B cell (primary cell): ENCODE data around the gene DDX10. TPM values are rescaled to one million over a fixed set of nuclear protein-coding genes. Genes with fewer than 3 reads are reported as not detected.

Experiments
- ATAC-seq: fragments of 200-7000 bp; cut with Tn5 transposase; one replicate; pipeline ENCODE4 v1.10.0; 2021; ENCODE audit warnings: low read depth, mild to moderate bottlenecking, moderate number of reproducible peaks, moderate library complexity
- CTCF ChIA-PET: fragments of 350-600 bp; sonication (Branson Sonifier 250); formaldehyde crosslinking; loops from one replicate; lab custom pipeline; 2021; ENCODE audit warnings: antibody characterized with exemption, inconsistent platforms; lab: Charles Lee
- POLR2A ChIA-PET: fragments of 350-600 bp; sonication (Branson Sonifier 250); formaldehyde crosslinking; loops from one replicate; lab custom pipeline; 2021; ENCODE audit warnings: antibody characterized with exemption; lab: Charles Lee
- DNase-seq: peaks from one replicate; pipeline ENCODE4 v3.0.0; 2013
- H2AFZ ChIP-seq: 2 replicates; pipeline ENCODE4 v1.6.1; 2012; ENCODE audit warnings: mild to moderate bottlenecking, low read depth, low read length; ENCODE audit not compliant: insufficient read depth, poor library complexity, severe bottlenecking
- H3K27ac ChIP-seq, 2 donors: 1 replicate in 1 of 2; 2 replicates in 1 of 2; pipeline ENCODE4 v1.5.1; 2012 to 2013; ENCODE audit warnings: low read length in 2 of 2, mild to moderate bottlenecking in 2 of 2, moderate library complexity in 1 of 2
- H3K27me3 ChIP-seq, 4 experiments: fragments of 200-600 bp in 1 of 4; sonication (generic) in 1 of 4; replicated peaks in 1 of 4; 1 replicate in 2 of 4; 2 replicates in 2 of 4; pipeline versions ENCODE4 v1.6.1 to v1.7.0; 2013 to 2016; ENCODE audit warnings: low read length in 3 of 4, mild to moderate bottlenecking in 2 of 4, mixed read lengths in 1 of 4, moderate library complexity in 1 of 4; ENCODE audit not compliant: insufficient read depth in 4 of 4, control insufficient read depth in 3 of 4; ENCODE audit errors: control extremely low read depth in 1 of 4
- H3K36me3 ChIP-seq, 2 experiments: replicated peaks in 1 of 2; 1 replicate in 1 of 2; 2 replicates in 1 of 2; pipeline versions ENCODE4 v1.6.1 to v1.7.1; 2013; ENCODE audit warnings: low read length in 1 of 2; ENCODE audit not compliant: insufficient read depth in 2 of 2, control insufficient read depth in 1 of 2; ENCODE audit errors: control extremely low read depth in 1 of 2, extremely low read depth in 1 of 2
- H3K4me1 ChIP-seq, 2 donors: fragments of 200-600 bp in 1 of 2; sonication (generic) in 1 of 2; 1 replicate in 1 of 2; 2 replicates in 1 of 2; pipeline versions ENCODE4 v1.5.1 to v1.6.1; 2013 to 2017; ENCODE audit warnings: low read length in 2 of 2; ENCODE audit not compliant: control insufficient read depth in 2 of 2, insufficient read depth in 2 of 2
- H3K4me2 ChIP-seq: replicated peaks from 2 replicates; pipeline ENCODE3; 2012; ENCODE audit warnings: mild to moderate bottlenecking, low read depth, low read length; ENCODE audit not compliant: poor library complexity, severe bottlenecking
- H3K4me3 ChIP-seq, 5 experiments: fragments of 200-600 bp in 1 of 5; sonication (generic) in 1 of 5; 1 replicate in 3 of 5; 2 replicates in 2 of 5; pipeline versions ENCODE4 v1.5.1 to v1.7.0; 2011 to 2016; ENCODE audit warnings: low read length in 4 of 5, mild to moderate bottlenecking in 4 of 5, low read depth in 2 of 5, control low read depth in 1 of 5, moderate library complexity in 1 of 5; ENCODE audit not compliant: insufficient read depth in 1 of 5; ENCODE audit errors: control extremely low read depth in 1 of 5, extremely low read depth in 1 of 5
- H3K79me2 ChIP-seq: fragments of 200-600 bp; sonication (generic); one replicate; pipeline ENCODE4 v1.6.0; 2016; ENCODE audit warnings: low read length; ENCODE audit not compliant: control insufficient read depth, insufficient read depth
- H3K9ac ChIP-seq: fragments of 200-600 bp; sonication (generic); 2 replicates; pipeline ENCODE4 v1.6.1; 2017; ENCODE audit warnings: mild to moderate bottlenecking, low read length, moderate library complexity
- H3K9me3 ChIP-seq, 3 donors: one replicate each; pipeline versions ENCODE4 v1.6.1 to v1.7.1; 2013; ENCODE audit warnings: low read length in 2 of 3; ENCODE audit not compliant: control insufficient read depth in 2 of 3, insufficient read depth in 1 of 3; ENCODE audit errors: control extremely low read depth in 1 of 3
- H4K20me1 ChIP-seq: 2 replicates; pipeline ENCODE4 v1.6.0; 2012; ENCODE audit warnings: mild to moderate bottlenecking, low read length; ENCODE audit not compliant: insufficient read depth, control insufficient read depth, poor library complexity, severe bottlenecking
- H3K27ac Mint-ChIP-seq: one replicate; pipeline ENCODE4 v1.8.0; 2021; ENCODE audit warnings: mixed read lengths
- H3K27me3 Mint-ChIP-seq: one replicate; pipeline ENCODE4 v1.8.0; 2021; ENCODE audit warnings: mixed read lengths
- H3K4me1 Mint-ChIP-seq: one replicate; pipeline ENCODE4 v1.8.0; 2021; ENCODE audit warnings: mixed read lengths
- H3K4me3 Mint-ChIP-seq: one replicate; pipeline ENCODE4 v1.8.0; 2021; ENCODE audit warnings: mixed read lengths
- H3K9me3 Mint-ChIP-seq: one replicate; pipeline ENCODE4 v1.8.0; 2022; ENCODE audit warnings: mixed read lengths; ENCODE audit not compliant: insufficient read depth
- CTCF ChIP-seq: fragments of 200-600 bp; IDR thresholded peaks from one replicate; pipeline ENCODE4 v1.8.0; 2022; ENCODE audit warnings: antibody characterized with exemption, mild to moderate bottlenecking
- EZH2 ChIP-seq: IDR thresholded peaks from 2 replicates; pipeline ENCODE4 v1.6.1; 2012; ENCODE audit warnings: borderline replicate concordance, low read depth, mild to moderate bottlenecking, moderate library complexity, low read length; ENCODE audit not compliant: insufficient read depth, poor library complexity, severe bottlenecking
- WGBS: methylation state at CpG from one replicate; pipeline ENCODE4 v1.1.5; 2013; ENCODE audit warnings: missing lambda C conversion rate; ENCODE audit not compliant: insufficient coverage; 5-methylcytosine and 5-hydroxymethylcytosine counted together
- intact Hi-C: fragments of 100-400 bp; cut with micrococcal nuclease; formaldehyde crosslinking; loops from one replicate; pipeline ENCODE4 v1.10.0; 2022
- polyA plus RNA-seq: library from polyadenylated mRNA; depleted of rRNA; stranded (reverse); fragments of >200 nt; gene quantifications from 2 replicates; pipeline ENCODE4 v1.2.3, GENCODE V29; 2012
- total RNA-seq, 2 donors: library from RNA; stranded (reverse); fragments of 120-200 nt in 1 of 2; gene quantifications; 1 replicate in 1 of 2; 2 replicates in 1 of 2; pipeline versions ENCODE4 v1.2.3 to v1.2.4, GENCODE V29; 2013 to 2022

The DDX10 gene
- total and polyA plus RNA-seq, 2 donors (not counting 1 experiment from before 2014, with no cell fraction given) = 15.6 to 30.6 TPM

GRCh38 chr11:108780119-108780518 lies 115.2 kb downstream of the DDX10 start:
- peaks cover 6 to 10% of the 10 kb centered on the region in 2 donors for H3K4me1 ChIP-seq
- H3K9me3 ChIP-seq = peaks cover 0 to 7% (median 3%) of the 10 kb centered on the region in 3 donors
- CTCF ChIA-PET = interaction anchor here (0.6 to 0.9 kb wide), 2 partner anchors 22 to 47 kb away, joined by 3 read pairs; no protein-coding TSS in a partner anchor
- no peaks in the 10 kb centered on the region for H4K20me1 ChIP-seq
- H3K4me3 Mint-ChIP-seq = no peak overlapping the region
- peak overlapping the region in 1 of 2 donors; percentile 27 for H3K27ac ChIP-seq
- peaks cover 5% of the 10 kb centered on the region for H3K9me3 Mint-ChIP-seq
- WGBS = no CpG with 5 or more reads among the region's 1 CpG
- intact Hi-C loops = no loop called here
- peak overlapping the region; percentile 6 for H3K4me2 ChIP-seq
- H3K4me3 ChIP-seq = no peak overlapping the region
- DNase-seq (no peak), ATAC-seq (no peak)
- H3K4me1 Mint-ChIP-seq = peaks cover 20% of the 10 kb centered on the region
- no peaks in the 10 kb centered on the region for H3K36me3 ChIP-seq
- H3K9ac ChIP-seq = peak overlapping the region; percentile 3
- no peak overlapping the region for H2AFZ ChIP-seq
- POLR2A ChIA-PET = no interaction called here
- H3K27me3 ChIP-seq = no peaks in the 10 kb centered on the region
- peaks cover 40% of the 10 kb centered on the region for H3K79me2 ChIP-seq
- TF ChIP-seq CTCF (no peak), EZH2 (no peak)
- H3K27ac Mint-ChIP-seq = no peak overlapping the region
- no peaks in the 10 kb centered on the region for H3K27me3 Mint-ChIP-seq

- H3K27ac Mint-ChIP-seq = no peak overlapping the region
- Histone ChIP-seq H3K27me3 (no peaks in the 10 kb centered on the region), H3K79me2 (peaks cover 49% of the 10 kb centered on the region), H3K9ac (no peak overlapping the region), H3K4me2 (no peak overlapping the region), H3K27ac (no peak overlapping the region), H4K20me1 (no peaks in the 10 kb centered on the region), H3K9me3 (peaks cover 0 to 7% (median 1%) of the 10 kb centered on the region in 3 donors), H3K4me3 (no peak overlapping the region), H3K4me1 (peaks cover 6 to 10% of the 10 kb centered on the region in 2 donors), H2AFZ (no peak overlapping the region), H3K36me3 (no peaks in the 10 kb centered on the region)
- WGBS = 100% methylated on average over 1 of the region's 2 CpGs
- no peaks in the 10 kb centered on the region for H3K27me3 Mint-ChIP-seq
- ChIA-PET CTCF (no interaction called here), POLR2A (no interaction called here)
- intact Hi-C loops = no loop called here
- no peak for ATAC-seq
- H3K9me3 Mint-ChIP-seq = peaks cover 5% of the 10 kb centered on the region
- H3K4me3 Mint-ChIP-seq = no peak overlapping the region
- TF ChIP-seq CTCF = no peak
- TF ChIP-seq EZH2 = no peak
- peaks cover 27% of the 10 kb centered on the region for H3K4me1 Mint-ChIP-seq
- no peak for DNase-seq
Measured at GRCh38 chr11:108781946-108782345, 117.1 kb downstream of the DDX10 start.
